ENCODE measurements around the gene LBH.
"Not testable (repeated sequence)": the region's sequence is repeated elsewhere in the genome, so short reads cannot be mapped to it uniquely, and the experiment has no call there.

LBH gene

GRCh38 chr2:30257266-30258214 lies 26.2 kb downstream of the LBH start:
- no peak for DNase-seq (ENCODE audit: low read depth, low spot score)

- DNase-seq (ENCODE audit: low read depth, low spot score), result no peak
Observed at GRCh38 chr2:30259071-30259470, 27.7 kb downstream of the LBH start.

GRCh38 chr2:30259827-30260679 lies 28.7 kb downstream of the LBH start:
- no peak for DNase-seq (ENCODE audit: low read depth, low spot score)

- DNase-seq (ENCODE audit: low read depth, low spot score), result no peak
Observed at GRCh38 chr2:30260941-30261340, 29.6 kb downstream of the LBH start.

GRCh38 chr2:30261695-30262211 lies 30.4 kb downstream of the LBH start:
- DNase-seq (ENCODE audit: low read depth, low spot score), result no peak

GRCh38 chr2:30262716-30263309 lies 31.5 kb downstream of the LBH start:
- DNase-seq (ENCODE audit: low read depth, low spot score), result no peak

GRCh38 chr2:30264274-30264673 lies 32.9 kb downstream of the LBH start:
- DNase-seq (ENCODE audit: low read depth, low spot score), result no peak

- no peak for DNase-seq (ENCODE audit: low read depth, low spot score)
Observed at GRCh38 chr2:30265052-30266015, 34.0 kb downstream of the LBH start.

GRCh38 chr2:30266051-30266621 lies 34.8 kb downstream of the LBH start:
- no peak for DNase-seq (ENCODE audit: low read depth, low spot score)

- no peak for DNase-seq (ENCODE audit: low read depth, low spot score)
Observed at GRCh38 chr2:30266705-30267104, 35.4 kb downstream of the LBH start.

GRCh38 chr2:30267161-30267975 lies 36.0 kb downstream of the LBH start:
- DNase-seq (ENCODE audit: low read depth, low spot score), result no peak

GRCh38 chr2:30268296-30268871 lies 37.0 kb downstream of the LBH start:
- no peak for DNase-seq (ENCODE audit: low read depth, low spot score)

GRCh38 chr2:30269114-30269770 lies 37.9 kb downstream of the LBH start:
- DNase-seq (ENCODE audit: low read depth, low spot score), result not testable (repeated sequence)

GRCh38 chr2:30269771-30270145 lies 38.4 kb downstream of the LBH start:
- DNase-seq (ENCODE audit: low read depth, low spot score), result no peak

- no peak for DNase-seq (ENCODE audit: low read depth, low spot score)
Observed at GRCh38 chr2:30270166-30270565, 38.8 kb downstream of the LBH start.

- no peak for DNase-seq (ENCODE audit: low read depth, low spot score)
Observed at GRCh38 chr2:30271301-30271700, 40.0 kb downstream of the LBH start.

GRCh38 chr2:30272286-30272685 lies 41.0 kb downstream of the LBH start:
- no peak for DNase-seq (ENCODE audit: low read depth, low spot score)

GRCh38 chr2:30272761-30273573 lies 41.6 kb downstream of the LBH start:
- no peak for DNase-seq (ENCODE audit: low read depth, low spot score)

Measured in smooth muscle cell of the brain vasculature (primary cell).